Activated CD4-positive, alpha-beta memory T cell treated with anti-CD3 and anti-CD28 coated beads for 36 hours (primary cell): Measurements from ENCODE around the gene CABP1. TPM values are rescaled to one million over a fixed set of nuclear protein-coding genes. Genes with fewer than 3 reads are reported as not detected.
A peak's percentile ranks its signal among the peaks of the same experiment; 100 is the strongest.

Source experiments
- CTCF ChIA-PET: fragments of 350-600 bp; sonication (Branson Sonifier 250); formaldehyde crosslinking; loops from one replicate; lab custom pipeline; 2021; ENCODE audit warnings: antibody characterized with exemption, inconsistent platforms; lab: Charles Lee
- POLR2A ChIA-PET: fragments of 350-600 bp; sonication (Branson Sonifier 250); formaldehyde crosslinking; loops from one replicate; lab custom pipeline; 2021; ENCODE audit warnings: antibody characterized with exemption; lab: Charles Lee
- DNase-seq: peaks from one replicate; pipeline ENCODE4 v3.0.0-alpha.2; 2020
- H3K27ac Mint-ChIP-seq: one replicate; pipeline ENCODE4 v1.8.0; 2021; ENCODE audit warnings: mixed read lengths
- H3K27me3 Mint-ChIP-seq: one replicate; pipeline ENCODE4 v1.8.0; 2021; ENCODE audit warnings: mixed read lengths
- H3K36me3 Mint-ChIP-seq: one replicate; pipeline ENCODE4 v1.8.0; 2021; ENCODE audit warnings: mixed read lengths
- H3K4me1 Mint-ChIP-seq: one replicate; pipeline ENCODE4 v1.8.0; 2021; ENCODE audit warnings: low read depth, mixed read lengths
- H3K4me3 Mint-ChIP-seq: one replicate; pipeline ENCODE4 v1.8.0; 2021; ENCODE audit warnings: mild to moderate bottlenecking, mixed read lengths
- H3K9me3 Mint-ChIP-seq: one replicate; pipeline ENCODE4 v1.8.0; 2021; ENCODE audit warnings: mixed read lengths
- intact Hi-C: fragments of 100-400 bp; cut with micrococcal nuclease; formaldehyde crosslinking; loops from one replicate; pipeline ENCODE4 v1.15.1; 2023
- total RNA-seq, 2 experiments: library from RNA; stranded (reverse); gene quantifications; one replicate each; pipeline ENCODE4 v1.2.3, GENCODE V29; 2021

CABP1 gene
- total RNA-seq, 2 experiments from 2014 or later = 0.24 to 0.29 TPM

DNA sequence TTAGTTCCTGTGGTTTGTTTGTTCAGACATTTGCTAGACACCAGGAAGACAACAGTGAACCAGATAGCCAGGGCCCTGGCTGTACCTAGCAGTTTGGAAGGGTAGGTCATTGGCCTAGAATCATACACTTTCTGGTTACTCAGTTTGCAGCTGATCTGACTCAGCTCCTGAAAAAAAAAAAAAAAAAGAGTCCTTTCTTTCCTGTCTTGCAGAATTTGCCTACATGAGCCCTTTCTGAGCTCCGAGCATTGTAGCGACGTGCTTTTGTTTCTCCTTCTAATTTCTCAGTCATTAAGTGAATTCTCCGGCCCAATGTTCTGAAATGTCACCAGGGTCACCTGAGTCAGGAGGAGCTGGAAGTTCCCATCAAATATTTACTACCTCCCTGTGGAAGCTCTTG is 2.4 kb downstream of the CABP1 start:
- Mint-ChIP-seq H3K9me3 (no peaks in the 10 kb centered on the region), H3K27ac (no peak overlapping the region), H3K4me3 (no peak overlapping the region), H3K36me3 (no peaks in the 10 kb centered on the region), H3K27me3 (peaks cover 52% of the 10 kb centered on the region), H3K4me1 (peaks cover 10% of the 10 kb centered on the region)
- intact Hi-C loops = no loop called here
- DNase-seq = no peak
- ChIA-PET POLR2A (no interaction called here), CTCF (interaction anchor here (0.9 to 1.5 kb wide), 2 partner anchors 8 to 83 kb away, joined by 3 read pairs; partner anchors contain the start of gene ACADS)

DNA sequence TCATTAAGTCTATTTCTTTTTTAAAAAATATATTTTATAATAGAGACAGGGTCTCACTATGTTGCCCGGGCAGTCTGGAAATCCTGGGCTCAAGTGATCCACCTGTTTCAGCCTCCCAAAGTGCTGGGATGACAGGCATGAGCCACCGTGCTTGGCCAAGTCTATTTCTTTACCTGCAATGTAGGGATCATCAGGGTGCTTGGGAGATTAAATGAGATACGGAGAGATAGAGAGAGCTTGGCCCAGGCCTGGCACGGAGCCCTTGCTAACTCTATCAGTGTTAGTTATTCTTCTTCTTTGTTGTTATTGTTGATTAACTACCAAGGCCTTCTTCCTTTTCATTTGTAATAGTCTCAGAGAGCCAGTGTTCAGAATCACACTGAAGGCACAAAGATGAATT is 3.1 kb downstream of the CABP1 start:
- POLR2A ChIA-PET = no interaction called here
- no peaks in the 10 kb centered on the region for H3K9me3 Mint-ChIP-seq
- H3K36me3 Mint-ChIP-seq = no peaks in the 10 kb centered on the region
- CTCF ChIA-PET = interaction anchor here (1.5 to 6.9 kb wide), 2 partner anchors 16 to 328 kb away, joined by 3 to 67 read pairs; no protein-coding TSS in a partner anchor
- intact Hi-C loops = no loop called here
- peaks cover 55% of the 10 kb centered on the region for H3K27me3 Mint-ChIP-seq
- H3K4me1 Mint-ChIP-seq = peaks cover 10% of the 10 kb centered on the region
- H3K4me3 Mint-ChIP-seq = no peak overlapping the region
- H3K27ac Mint-ChIP-seq = no peak overlapping the region
- no peak for DNase-seq

DNA sequence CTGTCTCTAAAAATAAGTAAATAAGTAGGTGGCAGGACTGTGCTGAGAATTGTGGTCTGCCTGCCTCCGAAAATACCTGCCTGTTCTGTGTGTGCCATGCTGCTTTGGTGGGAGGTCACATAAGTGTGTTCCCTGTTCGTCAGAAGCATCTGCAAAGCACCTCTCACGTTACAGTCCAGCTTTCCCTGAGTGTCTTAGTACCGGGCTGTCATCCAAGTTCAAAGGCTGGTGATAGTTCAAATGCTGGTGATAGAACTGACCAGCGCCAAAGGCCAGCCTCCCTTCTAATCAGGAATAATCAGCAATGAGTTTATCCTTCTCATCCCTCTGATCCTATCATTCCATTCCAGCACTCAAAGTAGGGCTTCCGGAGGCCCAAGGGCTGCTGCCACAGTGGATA is 5.6 kb downstream of the CABP1 start:
- no peak for DNase-seq
- POLR2A ChIA-PET = no interaction called here
- intact Hi-C loops = no loop called here
- Mint-ChIP-seq H3K27me3 (peaks cover 62% of the 10 kb centered on the region), H3K27ac (no peak overlapping the region), H3K4me1 (peaks cover 21% of the 10 kb centered on the region), H3K36me3 (no peaks in the 10 kb centered on the region), H3K9me3 (no peaks in the 10 kb centered on the region), H3K4me3 (no peak overlapping the region)
- CTCF ChIA-PET = interaction anchor here (0.6 to 6.9 kb wide), 20 partner anchors 11 to 464 kb away, joined by 3 to 161 read pairs (median 6); partner anchors contain the start of genes MLEC, POP5 and UNC119B

DNA sequence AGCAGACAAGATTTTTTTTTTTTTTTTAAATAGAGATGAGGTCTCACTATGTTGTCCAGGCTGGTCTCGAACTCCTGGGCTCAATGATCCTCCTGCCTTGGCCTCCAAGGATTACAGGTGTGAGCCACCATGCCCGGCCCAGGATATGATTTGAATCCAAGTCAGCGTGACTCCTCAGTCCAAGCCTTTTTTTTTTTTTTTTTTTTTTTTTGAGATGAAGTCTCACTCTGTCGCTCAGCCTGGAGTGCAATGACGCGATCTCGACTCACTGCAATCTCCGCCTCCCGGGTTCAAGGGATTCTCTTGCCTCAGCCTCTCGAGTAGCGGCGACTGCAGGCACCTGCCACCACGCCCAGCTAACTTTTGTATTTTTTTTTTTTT is 6.9 kb downstream of the CABP1 start:
- DNase-seq = no peak
- no peaks in the 10 kb centered on the region for H3K9me3 Mint-ChIP-seq
- ChIA-PET POLR2A (no interaction called here), CTCF (interaction anchor here (0.7 to 6.9 kb wide), 30 partner anchors 10 to 592 kb away, joined by 3 to 161 read pairs (median 6); partner anchors contain the start of genes ACADS, MLEC, POP5 and UNC119B)
- H3K27ac Mint-ChIP-seq = no peak overlapping the region
- intact Hi-C loops = loop anchor here (1.0 kb wide), 2 partner anchors 39 to 67 kb away; no protein-coding TSS in a partner anchor
- peaks cover 52% of the 10 kb centered on the region for H3K27me3 Mint-ChIP-seq
- H3K36me3 Mint-ChIP-seq = no peaks in the 10 kb centered on the region
- H3K4me3 Mint-ChIP-seq = no peak overlapping the region
- H3K4me1 Mint-ChIP-seq = peaks cover 15% of the 10 kb centered on the region

DNA sequence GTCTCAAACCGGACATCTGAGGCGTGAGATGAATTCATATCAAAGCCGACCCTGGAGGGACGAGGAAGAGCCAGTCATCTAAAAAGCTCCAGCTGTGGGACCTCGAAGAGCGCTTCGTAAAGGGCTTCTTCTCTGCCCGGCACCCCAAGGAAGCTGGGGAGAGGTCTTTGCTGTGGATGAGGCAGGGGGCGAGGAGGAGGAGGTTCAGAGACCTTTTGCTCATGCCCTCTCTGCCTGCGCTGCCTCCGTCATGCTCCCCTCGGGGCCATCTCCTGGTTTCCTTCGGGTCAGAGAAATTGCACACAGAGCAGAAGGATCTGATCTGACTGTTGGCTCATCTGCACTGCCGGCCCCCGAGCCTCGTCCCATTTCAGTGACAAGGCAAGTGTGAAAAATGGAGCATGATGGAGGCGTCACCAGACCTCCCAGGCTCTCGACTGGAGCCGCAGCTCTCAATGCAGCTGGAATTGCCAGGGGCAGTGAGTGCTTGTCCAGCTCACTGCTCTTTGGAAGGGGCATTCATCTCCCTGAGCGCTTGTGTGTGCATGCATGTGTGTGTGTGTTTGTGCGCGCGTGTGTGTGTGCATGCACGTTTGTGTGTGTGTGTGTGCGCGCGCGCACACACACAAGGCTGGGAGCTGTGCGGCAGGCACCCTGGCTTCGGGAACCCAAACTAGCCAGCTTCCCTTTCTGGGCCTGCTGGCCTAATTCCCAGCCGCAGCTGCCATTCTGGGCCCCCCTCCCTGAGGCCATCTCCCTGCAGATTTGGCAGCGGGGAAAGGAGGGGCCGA is 9.2 kb downstream of the CABP1 start:
- CTCF ChIA-PET = interaction anchor here (0.6 to 6.9 kb wide), 55 partner anchors 8 to 593 kb away, joined by 3 to 161 read pairs (median 4); partner anchors contain the start of genes ACADS, CABP1, MLEC and POP5
- H3K27me3 Mint-ChIP-seq = peaks cover 44% of the 10 kb centered on the region

DNA sequence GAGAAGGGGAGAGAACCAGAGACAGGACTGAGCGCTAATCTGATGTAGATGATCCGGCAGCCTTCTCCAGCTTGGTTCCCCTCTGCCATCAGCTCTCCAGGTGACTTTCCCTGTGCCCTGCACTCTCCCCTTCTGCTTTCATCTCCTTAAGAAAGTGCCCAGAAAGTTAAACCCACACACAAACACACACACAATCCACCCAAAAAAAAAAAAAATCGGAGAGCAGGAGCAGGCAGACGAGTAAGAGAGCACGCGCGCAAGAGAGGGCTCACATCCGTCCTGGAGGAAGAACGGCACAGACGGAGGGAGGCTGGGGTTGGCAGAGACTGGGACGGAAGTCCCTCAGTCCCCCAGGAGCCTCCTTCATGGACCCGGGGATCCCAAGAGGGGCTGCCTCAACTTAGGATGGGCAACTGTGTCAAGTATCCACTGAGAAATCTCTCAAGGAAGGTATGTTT is 9.8 kb downstream of the CABP1 start:
- Mint-ChIP-seq H3K36me3 (no peaks in the 10 kb centered on the region), H3K4me1 (peaks cover 15% of the 10 kb centered on the region), H3K27me3 (peaks cover 42% of the 10 kb centered on the region), H3K27ac (no peak overlapping the region), H3K9me3 (no peaks in the 10 kb centered on the region), H3K4me3 (no peak overlapping the region)
- intact Hi-C loops = no loop called here
- DNase-seq = no peak
- ChIA-PET POLR2A (no interaction called here), CTCF (interaction anchor here (1.2 to 6.9 kb wide), 14 partner anchors 8 to 456 kb away, joined by 3 to 161 read pairs (median 10); partner anchors contain the start of genes ACADS, CABP1, MLEC and POP5)

More for the DNA sequence above, 9.2 kb downstream of the CABP1 start:
- no peaks in the 10 kb centered on the region for H3K9me3 Mint-ChIP-seq
- H3K27ac Mint-ChIP-seq = no peak overlapping the region
- no peaks in the 10 kb centered on the region for H3K36me3 Mint-ChIP-seq
- DNase-seq = no peak
- peak overlapping the region; percentile 45 for H3K4me3 Mint-ChIP-seq
- intact Hi-C loops = loop anchor here (1.0 to 2.0 kb wide), 2 partner anchors 66 to 321 kb away; no protein-coding TSS in a partner anchor
- POLR2A ChIA-PET = interaction anchor here (1.7 kb wide), 1 partner anchor 67 kb away, joined by 8 read pairs; the partner anchor contains the start of gene POP5
- peaks cover 15% of the 10 kb centered on the region for H3K4me1 Mint-ChIP-seq

DNA sequence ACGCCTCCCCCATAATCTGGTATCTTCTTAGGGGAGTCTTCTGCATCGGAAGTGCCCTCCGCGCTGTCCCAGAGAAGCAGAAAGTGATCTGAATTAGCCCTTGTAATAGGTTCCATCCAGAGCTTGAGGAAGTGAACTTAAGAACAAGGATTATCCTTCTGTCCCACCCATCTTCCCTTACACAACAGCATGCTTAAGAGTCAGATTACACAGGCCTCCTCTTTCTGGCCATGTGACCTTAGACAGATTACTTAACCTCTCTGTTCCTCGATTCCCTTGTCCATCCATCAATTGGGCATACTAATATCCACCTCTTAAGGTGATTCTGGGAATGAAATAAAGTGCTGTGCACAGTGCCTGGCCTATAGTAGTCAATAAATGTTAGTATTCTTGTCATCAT is 11.4 kb downstream of the CABP1 start:
- Mint-ChIP-seq H3K9me3 (no peaks in the 10 kb centered on the region), H3K36me3 (no peaks in the 10 kb centered on the region), H3K27me3 (peaks cover 31% of the 10 kb centered on the region), H3K4me1 (peaks cover 14% of the 10 kb centered on the region), H3K27ac (no peak overlapping the region), H3K4me3 (no peak overlapping the region)
- intact Hi-C loops = no loop called here
- ChIA-PET POLR2A (no interaction called here), CTCF (interaction anchor here (1.1 to 1.2 kb wide), 2 partner anchors 68 to 69 kb away, joined by 3 to 5 read pairs; no protein-coding TSS in a partner anchor)
- no peak for DNase-seq

DNA sequence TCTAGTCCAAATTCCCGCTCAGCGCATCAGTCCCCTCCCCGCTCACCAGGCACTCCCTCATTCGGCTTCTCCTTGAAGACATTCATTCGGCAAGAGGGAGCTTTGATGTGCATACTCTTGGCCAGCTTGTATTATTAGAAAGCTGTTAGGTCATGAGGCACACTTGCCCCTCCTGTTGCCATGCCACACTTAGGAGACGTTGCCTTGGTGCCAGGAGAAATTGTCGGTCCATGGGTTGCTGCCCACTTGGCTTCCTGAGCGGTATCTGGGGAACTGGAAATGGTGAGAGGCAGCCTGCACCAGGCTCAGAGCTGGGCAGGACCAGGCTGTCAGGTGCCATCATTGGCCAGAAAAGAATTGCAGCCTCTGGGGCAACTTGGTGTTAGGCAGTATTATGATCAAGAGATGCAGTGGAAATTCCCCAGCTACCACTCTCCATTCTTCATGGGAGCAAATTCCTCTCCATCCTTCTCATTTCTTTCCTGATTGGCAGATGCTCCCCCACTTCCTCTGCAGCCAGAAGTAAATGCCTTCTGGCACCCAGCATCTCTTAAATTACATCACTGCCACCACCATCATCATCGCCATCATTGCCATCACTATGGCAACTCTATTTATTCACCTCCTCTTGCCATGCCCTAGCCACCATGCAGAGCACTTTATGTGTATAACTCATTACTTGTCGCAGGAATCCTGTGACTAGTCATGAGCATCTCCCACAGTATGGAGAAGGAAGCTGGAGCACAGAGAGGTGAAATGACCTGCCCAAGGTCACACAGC is 12.4 kb downstream of the CABP1 start:
- Mint-ChIP-seq H3K36me3 (no peaks in the 10 kb centered on the region), H3K4me1 (peaks cover 11% of the 10 kb centered on the region), H3K27ac (no peak overlapping the region), H3K4me3 (no peak overlapping the region), H3K27me3 (peaks cover 27% of the 10 kb centered on the region), H3K9me3 (no peaks in the 10 kb centered on the region)
- no peak for DNase-seq
- ChIA-PET CTCF (interaction anchor here (1.2 kb wide), 1 partner anchor 70 kb away, joined by 5 read pairs; no protein-coding TSS in a partner anchor), POLR2A (no interaction called here)
- intact Hi-C loops = no loop called here

DNA sequence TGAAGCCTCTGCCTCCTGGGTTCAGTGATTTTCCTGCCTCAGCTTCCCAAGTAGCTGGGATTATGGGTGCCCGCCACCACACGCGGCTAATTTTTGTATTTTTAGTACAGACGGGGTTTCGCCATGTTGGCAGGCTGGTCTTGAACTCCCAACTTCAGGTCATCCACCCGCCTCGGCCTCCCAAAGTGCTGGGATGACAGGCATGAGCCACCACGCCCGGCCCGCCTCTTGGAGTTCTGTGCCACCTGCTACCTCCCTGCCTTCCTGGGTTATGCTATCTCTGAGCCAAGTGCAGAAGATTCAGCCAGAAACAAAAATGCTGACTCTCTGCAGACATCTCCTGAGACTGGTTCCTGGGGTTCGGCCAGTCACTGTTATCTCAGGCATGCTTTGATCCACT is 13.2 kb downstream of the CABP1 start:
- POLR2A ChIA-PET = no interaction called here
- intact Hi-C loops = no loop called here
- CTCF ChIA-PET = no interaction called here

DNA sequence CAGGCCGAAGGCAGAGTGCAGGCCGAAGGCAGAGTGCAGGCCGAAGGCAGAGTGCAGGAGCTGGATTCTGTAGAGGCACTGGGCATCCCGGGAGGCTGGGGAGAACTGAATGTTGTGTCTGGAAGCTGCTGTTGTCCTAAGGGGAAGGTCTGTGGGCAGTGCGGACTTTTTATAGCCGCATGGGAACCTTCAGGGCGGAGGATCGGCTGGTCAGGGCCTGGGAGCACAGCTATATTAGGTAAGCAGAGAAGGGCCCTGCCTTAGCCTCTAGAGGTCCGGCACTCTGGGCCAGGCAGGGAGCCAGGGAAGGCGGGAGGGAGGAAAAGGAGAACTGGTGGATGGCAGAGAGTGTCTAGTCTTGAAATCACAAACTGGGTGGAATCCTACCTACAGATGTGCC is 14.2 kb downstream of the CABP1 start:
- H3K4me1 Mint-ChIP-seq = peaks cover under 1% of the 10 kb centered on the region
- no peak overlapping the region for H3K27ac Mint-ChIP-seq
- no peak for DNase-seq
- H3K4me3 Mint-ChIP-seq = no peak overlapping the region
- no peaks in the 10 kb centered on the region for H3K9me3 Mint-ChIP-seq
- intact Hi-C loops = no loop called here
- POLR2A ChIA-PET = no interaction called here
- peaks cover 15% of the 10 kb centered on the region for H3K27me3 Mint-ChIP-seq
- H3K36me3 Mint-ChIP-seq = no peaks in the 10 kb centered on the region
- CTCF ChIA-PET = no interaction called here

More for the DNA sequence above, 13.2 kb downstream of the CABP1 start:
- Mint-ChIP-seq H3K36me3 (no peaks in the 10 kb centered on the region), H3K9me3 (no peaks in the 10 kb centered on the region), H3K27ac (no peak overlapping the region), H3K4me3 (no peak overlapping the region), H3K27me3 (peaks cover 22% of the 10 kb centered on the region), H3K4me1 (peaks cover 11% of the 10 kb centered on the region)
- DNase-seq = no peak

DNA sequence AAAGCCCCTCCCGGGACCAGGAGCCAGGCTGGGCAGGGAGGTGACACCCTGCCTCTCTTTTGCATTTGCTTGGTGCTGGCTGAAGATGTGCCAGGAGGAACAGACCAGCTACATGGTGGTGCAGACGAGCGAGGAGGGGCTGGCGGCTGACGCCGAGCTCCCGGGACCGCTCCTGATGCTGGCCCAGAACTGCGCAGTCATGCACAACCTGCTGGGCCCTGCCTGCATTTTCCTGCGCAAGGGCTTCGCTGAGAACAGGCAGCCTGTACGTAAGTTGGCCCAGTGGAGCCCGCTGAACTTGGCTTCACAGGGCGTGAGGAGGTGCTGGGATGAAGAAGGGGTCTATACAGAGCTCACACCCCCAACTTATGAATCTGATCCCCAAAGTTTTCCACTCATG is 15.6 kb downstream of the CABP1 start:
- intact Hi-C loops = no loop called here
- no peak for DNase-seq
- ChIA-PET CTCF (interaction anchor here (2.9 kb wide), 1 partner anchor 9 kb away, joined by 11 read pairs; no protein-coding TSS in a partner anchor), POLR2A (no interaction called here)
- no peaks in the 10 kb centered on the region for H3K9me3 Mint-ChIP-seq
- no peaks in the 10 kb centered on the region for H3K36me3 Mint-ChIP-seq
- no peak overlapping the region for H3K27ac Mint-ChIP-seq
- no peaks in the 10 kb centered on the region for H3K4me1 Mint-ChIP-seq
- H3K27me3 Mint-ChIP-seq = peaks cover 8% of the 10 kb centered on the region
- no peak overlapping the region for H3K4me3 Mint-ChIP-seq
